ENCODE results near the gene ARMC3.

The ARMC3 gene

GRCh38 chr10:22932626-22933370 is 4.9 kb downstream of the ARMC3 start:
- H3K4me3 ChIP-seq (ENCODE audit: low read depth, low read length), result no peak overlapping the region
- no peak for DNase-seq
- in situ Hi-C loops (cut with HindIII; ENCODE audit: low pct_ligation_motif_present, low sequenced_read_pairs), result no loop called here
- no peak overlapping the region for H3K27ac ChIP-seq
- H3K27me3 ChIP-seq (replicated peaks), result no peaks in the 10 kb centered on the region
- TF ChIP-seq CTCF (IDR thresholded peaks at IDR 0.05; ENCODE audit: low read depth, low read length, missing control alignments), result no peak
- H3K36me3 ChIP-seq (replicated peaks), result no peaks in the 10 kb centered on the region

DNA sequence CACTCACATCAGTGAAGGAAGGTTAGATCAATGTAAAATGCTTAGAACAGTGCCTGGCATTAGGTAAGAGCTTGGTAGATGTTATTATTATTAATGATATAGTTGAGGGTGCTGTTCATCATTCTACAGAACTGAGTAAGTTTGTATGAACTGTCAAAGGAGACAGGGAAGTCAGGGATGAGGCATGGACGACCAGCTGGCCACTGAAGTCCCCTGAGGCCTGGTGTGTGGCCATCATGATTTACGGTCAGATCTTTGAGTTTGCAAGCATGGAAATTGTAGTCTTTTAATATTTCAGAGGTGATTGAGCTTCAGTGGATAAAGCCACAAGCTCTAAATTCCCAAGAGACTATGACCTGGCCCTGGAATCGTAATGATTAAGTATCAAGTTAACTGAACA is 6.9 kb downstream of the ARMC3 start:
- Histone ChIP-seq H3K36me3 (replicated peaks) (no peaks in the 10 kb centered on the region), H3K27ac (no peak overlapping the region), H3K4me3 (ENCODE audit: low read depth, low read length) (no peak overlapping the region), H3K27me3 (replicated peaks) (no peaks in the 10 kb centered on the region)
- in situ Hi-C loops (cut with HindIII; ENCODE audit: low pct_ligation_motif_present, low sequenced_read_pairs), result no loop called here
- no peak for DNase-seq
- TF ChIP-seq CTCF (IDR thresholded peaks at IDR 0.05; ENCODE audit: low read depth, low read length, missing control alignments), result no peak

GRCh38 chr10:22942437-22942836 is 14.6 kb downstream of the ARMC3 start:
- Histone ChIP-seq H3K27me3 (replicated peaks) (no peaks in the 10 kb centered on the region), H3K4me3 (ENCODE audit: low read depth, low read length) (no peak overlapping the region), H3K27ac (no peak overlapping the region), H3K36me3 (replicated peaks) (no peaks in the 10 kb centered on the region)
- in situ Hi-C loops (cut with HindIII; ENCODE audit: low pct_ligation_motif_present, low sequenced_read_pairs), result no loop called here
- no peak for DNase-seq
- no peak for TF ChIP-seq CTCF (IDR thresholded peaks at IDR 0.05; ENCODE audit: low read depth, low read length, missing control alignments)

- Histone ChIP-seq H3K27me3 (replicated peaks) (no peaks in the 10 kb centered on the region), H3K4me3 (ENCODE audit: low read depth, low read length) (no peak overlapping the region), H3K27ac (no peak overlapping the region), H3K36me3 (replicated peaks) (no peaks in the 10 kb centered on the region)
- TF ChIP-seq CTCF (IDR thresholded peaks at IDR 0.05; ENCODE audit: low read depth, low read length, missing control alignments), result no peak
- no peak for DNase-seq
- in situ Hi-C loops (cut with HindIII; ENCODE audit: low pct_ligation_motif_present, low sequenced_read_pairs), result no loop called here
Observed at GRCh38 chr10:22945934-22946673, 18.3 kb downstream of the ARMC3 start.

- H3K36me3 ChIP-seq (replicated peaks), result no peaks in the 10 kb centered on the region
- H3K27ac ChIP-seq, result no peak overlapping the region
- TF ChIP-seq CTCF (IDR thresholded peaks at IDR 0.05; ENCODE audit: low read depth, low read length, missing control alignments), result no peak
- no peaks in the 10 kb centered on the region for H3K27me3 ChIP-seq (replicated peaks)
- in situ Hi-C loops (cut with HindIII; ENCODE audit: low pct_ligation_motif_present, low sequenced_read_pairs), result no loop called here
- H3K4me3 ChIP-seq (ENCODE audit: low read depth, low read length), result no peak overlapping the region
- DNase-seq, result no peak
Observed at GRCh38 chr10:22954970-22955369, 27.1 kb downstream of the ARMC3 start.

Measured in brain microvascular endothelial cell (primary cell).